Measurements from ENCODE around the gene SPATA3.

The SPATA3 gene

DNA sequence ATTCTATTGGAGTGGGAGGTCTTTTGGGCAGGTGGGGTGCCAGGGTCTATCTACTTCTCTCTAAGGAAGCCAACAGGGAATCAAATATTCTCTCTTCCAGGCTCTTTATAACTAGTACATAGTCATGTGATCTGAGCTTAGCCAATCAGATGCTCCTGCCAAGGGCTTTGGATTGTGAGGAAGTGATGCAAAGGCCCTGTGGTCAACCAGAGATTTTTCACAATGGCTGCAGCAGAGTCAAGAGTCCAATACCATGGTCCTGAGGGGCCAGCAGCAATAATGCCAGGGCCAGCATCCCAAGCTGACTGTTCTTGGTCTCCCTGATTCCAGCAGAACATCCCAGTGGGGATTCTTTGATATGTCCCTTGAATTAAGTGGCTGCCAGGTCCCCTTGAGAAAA lies 33.0 kb downstream of the SPATA3 start:
- no peak for DNase-seq (ENCODE audit: low read depth, low spot score)

DNA sequence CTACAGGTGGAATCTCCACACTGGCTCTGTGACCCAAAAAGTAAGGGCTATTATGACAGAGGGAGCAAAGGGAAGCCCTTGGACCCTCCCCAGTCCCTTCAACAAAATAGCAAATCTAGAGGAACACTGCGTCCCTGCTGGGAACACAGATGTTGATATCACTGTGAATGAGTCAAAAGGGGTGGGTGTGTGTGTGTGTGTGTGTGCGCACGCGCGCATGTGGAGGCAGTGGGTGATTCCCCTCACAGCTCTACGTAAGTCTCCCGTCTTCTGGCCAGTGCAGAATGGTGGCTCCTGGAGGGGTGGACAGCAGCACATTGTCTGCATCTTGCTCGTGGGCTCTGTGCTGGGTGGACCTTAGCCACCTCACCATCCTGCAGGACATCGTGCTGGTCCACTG lies 33.6 kb downstream of the SPATA3 start:
- DNase-seq (ENCODE audit: low read depth, low spot score) = no peak

DNA sequence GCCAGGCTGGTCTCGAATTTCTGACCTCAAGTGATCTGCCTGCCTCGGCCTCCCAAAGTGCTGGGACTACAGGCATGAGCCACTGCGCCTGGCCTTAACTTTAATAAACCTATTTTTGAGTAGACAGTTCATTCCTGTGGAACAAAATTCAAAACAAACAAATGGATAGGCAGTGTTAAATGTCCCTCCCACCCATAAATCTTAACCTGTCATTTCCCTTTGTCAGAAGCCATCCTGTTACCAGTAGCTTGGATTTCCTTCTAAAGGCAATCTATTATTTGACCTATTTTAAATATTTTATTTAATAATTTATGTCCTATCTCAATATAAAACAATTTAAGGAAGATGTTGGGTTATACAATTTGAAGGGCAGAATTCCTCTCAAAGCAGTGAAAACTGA lies 34.8 kb downstream of the SPATA3 start:
- DNase-seq (ENCODE audit: low read depth, low spot score) = no peak

DNA sequence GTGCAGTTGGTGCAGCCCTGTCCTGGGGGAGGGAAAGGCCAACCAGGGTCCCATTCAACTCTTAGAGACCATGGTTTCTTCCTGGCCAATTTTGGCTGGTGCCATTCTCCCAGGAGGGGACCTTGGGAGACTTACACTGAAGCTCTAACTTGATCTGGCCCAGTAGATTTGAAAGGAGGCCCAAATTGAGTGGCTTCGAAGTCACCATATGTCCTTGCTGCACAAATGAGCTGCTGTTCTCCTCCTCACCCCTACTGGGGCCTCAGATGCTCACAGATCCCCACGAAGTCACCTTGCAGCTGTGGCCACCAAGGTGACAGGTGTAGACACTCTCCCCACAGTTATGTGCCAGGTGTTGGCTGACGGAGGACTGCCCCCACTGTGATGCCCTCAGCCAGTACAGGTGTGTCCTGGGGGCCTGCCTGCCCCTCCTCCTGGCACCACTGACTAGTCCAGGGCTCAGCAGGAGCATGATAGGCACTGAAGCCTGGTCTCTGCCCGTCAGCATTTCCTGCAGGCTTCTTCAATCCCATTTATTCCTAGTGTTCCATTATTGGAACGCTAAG lies 36.7 kb downstream of the SPATA3 start:
- no peak for DNase-seq (ENCODE audit: low read depth, low spot score)

GRCh38 chr2:231033147-231034132 lies 37.5 kb downstream of the SPATA3 start:
- DNase-seq (ENCODE audit: low read depth, low spot score) = no peak

DNA sequence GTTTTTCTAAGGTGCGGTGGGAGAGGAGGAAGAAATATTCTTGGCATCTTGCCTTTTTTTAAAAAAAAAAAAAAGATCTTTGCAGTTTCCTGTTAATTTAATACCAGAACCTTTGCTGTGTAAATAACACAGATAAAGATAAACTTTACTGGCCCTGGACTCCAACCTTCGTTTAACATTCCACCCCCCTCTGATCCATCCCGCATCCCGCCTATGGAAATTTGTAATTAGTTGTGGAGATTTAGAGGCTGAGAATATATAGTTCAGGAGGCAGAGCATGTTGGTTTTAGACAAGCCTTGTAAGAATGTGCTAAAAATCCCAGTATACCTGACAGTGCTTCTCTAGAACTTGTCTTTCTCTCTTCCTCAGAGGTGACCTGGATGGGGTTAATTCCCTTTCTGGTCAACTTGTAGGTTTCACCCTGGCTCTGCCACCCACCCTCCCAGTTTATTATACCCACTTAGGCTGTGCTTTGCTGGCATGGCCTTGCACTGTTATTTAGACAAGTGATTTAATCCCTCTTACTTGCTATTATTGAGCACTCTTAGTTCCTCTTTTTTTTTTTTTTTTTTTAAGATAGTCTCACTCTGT lies 38.5 kb downstream of the SPATA3 start:
- DNase-seq (ENCODE audit: low read depth, low spot score) = no peak

GRCh38 chr2:231036131-231036530 lies 40.2 kb downstream of the SPATA3 start:
- DNase-seq (ENCODE audit: low read depth, low spot score) = peak; percentile 39

- no peak for DNase-seq (ENCODE audit: low read depth, low spot score)
These were observed 40.7 kb downstream of the SPATA3 start for GRCh38 chr2:231036578-231037106.

DNA sequence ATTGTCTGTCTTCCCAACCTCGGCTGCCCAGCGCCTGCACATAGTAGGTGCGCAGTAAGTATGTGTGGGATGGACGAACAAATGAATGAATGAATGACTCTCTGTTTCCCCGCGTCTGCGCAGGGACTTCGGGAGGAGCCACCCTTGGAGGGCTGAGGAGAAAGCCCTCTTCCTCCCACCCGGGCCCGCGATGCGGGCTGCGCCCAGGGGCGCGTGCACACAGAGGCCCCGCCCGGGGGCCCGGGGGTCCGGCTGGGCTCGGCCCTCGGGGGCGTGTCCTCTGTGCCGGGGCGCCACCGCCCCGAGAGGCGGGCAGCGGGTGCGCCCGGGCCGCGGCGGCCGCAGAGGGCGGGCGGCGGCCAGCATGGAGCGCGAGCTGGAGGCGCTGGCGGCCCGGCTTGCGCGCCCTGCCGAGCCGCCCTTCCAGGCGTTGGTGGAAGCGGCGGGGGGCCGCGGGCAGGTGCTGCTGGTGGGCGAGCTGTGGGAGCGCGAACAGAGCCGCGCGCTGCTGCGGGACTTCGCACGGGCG lies 41.3 kb downstream of the SPATA3 start, which contains the start of gene C2orf72:
TSS of gene C2orf72 (plus strand) at position 322 of the 529 bp plus-strand sequence. CDS start at position 365, 43 bp downstream.
- no peak for DNase-seq (ENCODE audit: low read depth, low spot score)

DNA sequence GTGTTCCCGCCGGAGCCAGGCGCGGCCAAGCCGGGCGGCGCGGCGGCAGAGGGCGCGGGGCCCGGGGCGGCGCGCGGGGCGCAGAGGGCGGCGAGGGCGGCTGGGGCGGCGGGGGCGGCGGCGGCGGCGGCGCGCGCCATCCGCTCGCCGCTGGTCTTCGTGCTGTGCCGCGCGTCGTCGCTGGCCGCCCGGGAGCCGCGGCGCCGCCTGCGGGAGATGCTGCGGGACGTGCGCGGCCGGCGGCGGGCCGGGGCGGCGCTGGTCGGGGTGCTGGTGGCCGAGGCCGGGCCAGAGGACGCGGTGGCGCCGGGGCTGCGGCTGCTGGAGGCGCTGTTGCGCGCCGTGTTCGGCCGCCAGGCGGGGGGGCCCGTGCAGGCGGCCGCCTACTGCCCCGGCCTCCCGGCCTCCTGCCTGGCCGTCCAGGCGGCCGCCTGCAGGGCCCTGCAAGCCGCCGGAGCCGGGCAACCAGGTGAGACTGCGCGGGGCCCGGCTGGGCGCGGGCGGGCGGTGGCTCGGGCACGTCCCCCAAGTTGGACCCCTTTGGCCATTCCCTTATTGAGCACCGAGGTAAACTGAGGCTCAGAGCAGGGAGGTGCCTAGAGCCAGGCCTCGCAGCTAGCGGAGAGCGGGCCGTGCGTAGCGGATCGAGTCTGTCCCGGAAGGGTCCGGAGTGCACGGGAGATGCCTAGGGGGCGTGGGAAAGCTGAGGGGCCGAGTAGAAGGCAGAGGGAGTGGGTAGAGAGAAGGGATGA lies 42.0 kb downstream of the SPATA3 start:
- DNase-seq (ENCODE audit: low read depth, low spot score) = no peak

DNA sequence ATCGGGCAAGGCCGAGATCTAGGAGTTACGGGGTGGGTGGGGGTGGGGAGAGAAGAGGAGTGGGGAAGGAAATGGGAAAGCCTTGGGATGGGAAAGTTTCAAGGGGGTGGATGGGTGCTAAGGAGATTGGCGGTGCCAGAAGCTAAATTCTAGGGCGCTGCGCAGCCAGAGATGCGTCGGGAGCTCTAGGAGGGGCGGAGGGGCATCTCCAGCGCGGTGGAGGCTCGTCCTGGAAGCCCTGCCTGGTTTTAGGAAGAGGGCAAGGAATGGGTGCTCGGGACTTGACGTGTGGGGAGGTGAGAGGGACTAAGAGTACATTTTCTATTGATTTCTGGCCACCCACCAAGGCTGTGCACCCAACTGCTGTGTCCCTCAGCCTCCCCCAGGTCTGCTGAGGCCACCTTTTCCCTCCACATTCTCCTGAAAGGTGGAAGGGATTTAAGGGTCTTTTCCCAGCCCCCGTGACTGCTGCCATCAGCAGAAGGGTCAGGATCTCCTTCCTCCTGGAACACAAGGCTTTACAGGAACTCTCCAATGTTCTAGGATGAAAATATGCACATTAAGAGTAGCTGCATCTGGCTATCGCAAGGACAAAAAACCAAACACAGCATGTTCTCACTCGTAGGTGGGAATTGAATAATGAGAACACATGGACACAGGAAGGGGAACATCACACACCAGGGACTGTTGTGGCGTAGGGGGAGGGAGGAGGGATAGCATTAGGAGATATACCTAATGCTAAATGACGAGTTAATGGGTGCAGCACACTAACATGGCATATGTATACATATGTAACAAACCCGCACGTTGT lies 42.8 kb downstream of the SPATA3 start:
- no peak for DNase-seq (ENCODE audit: low read depth, low spot score)

- DNase-seq (ENCODE audit: low read depth, low spot score) = no peak
These were observed 43.4 kb downstream of the SPATA3 start for GRCh38 chr2:231039294-231039664.

GRCh38 chr2:231039821-231040364 lies 44.0 kb downstream of the SPATA3 start:
- no peak for DNase-seq (ENCODE audit: low read depth, low spot score)

- no peak for DNase-seq (ENCODE audit: low read depth, low spot score)
These were observed 45.3 kb downstream of the SPATA3 start for GRCh38 chr2:231041061-231041689.

DNA sequence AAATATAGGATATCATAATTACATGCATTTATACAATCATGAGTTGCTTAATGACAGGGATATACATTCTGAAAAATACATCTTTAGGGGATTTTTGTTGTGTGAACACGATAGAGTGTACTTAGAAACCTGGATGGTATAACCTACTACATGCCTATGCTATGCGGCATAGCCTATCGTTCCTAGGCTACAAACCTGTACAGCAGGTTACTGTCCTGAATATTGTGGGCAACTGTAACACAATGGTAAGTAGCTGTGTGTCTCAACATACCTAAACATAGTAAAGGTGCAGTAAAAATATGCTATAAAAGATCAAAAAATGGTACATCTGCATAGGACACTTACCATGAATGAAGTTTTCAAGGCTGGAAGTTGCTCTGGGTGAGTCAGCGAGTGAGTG lies 47.9 kb downstream of the SPATA3 start:
- DNase-seq (ENCODE audit: low read depth, low spot score) = no peak

DNA sequence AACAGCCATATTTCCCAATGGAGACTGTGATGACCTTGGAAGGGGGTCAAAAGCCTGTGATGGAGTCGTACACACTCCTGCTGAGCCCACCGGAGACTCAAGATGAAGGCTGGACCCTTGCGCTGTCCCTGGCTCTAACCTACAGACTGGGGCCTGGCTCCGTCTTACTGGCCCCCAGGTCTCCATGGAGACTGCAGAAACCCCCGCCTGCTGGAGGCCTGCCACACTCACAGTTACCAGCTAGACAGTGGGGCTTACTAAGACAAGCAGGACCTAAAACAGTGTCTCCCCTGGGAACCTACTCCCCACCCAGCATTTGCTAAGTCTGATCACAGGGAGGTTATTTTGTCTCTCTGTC lies 51.0 kb downstream of the SPATA3 start:
- DNase-seq (ENCODE audit: low read depth, low spot score) = no peak

DNA sequence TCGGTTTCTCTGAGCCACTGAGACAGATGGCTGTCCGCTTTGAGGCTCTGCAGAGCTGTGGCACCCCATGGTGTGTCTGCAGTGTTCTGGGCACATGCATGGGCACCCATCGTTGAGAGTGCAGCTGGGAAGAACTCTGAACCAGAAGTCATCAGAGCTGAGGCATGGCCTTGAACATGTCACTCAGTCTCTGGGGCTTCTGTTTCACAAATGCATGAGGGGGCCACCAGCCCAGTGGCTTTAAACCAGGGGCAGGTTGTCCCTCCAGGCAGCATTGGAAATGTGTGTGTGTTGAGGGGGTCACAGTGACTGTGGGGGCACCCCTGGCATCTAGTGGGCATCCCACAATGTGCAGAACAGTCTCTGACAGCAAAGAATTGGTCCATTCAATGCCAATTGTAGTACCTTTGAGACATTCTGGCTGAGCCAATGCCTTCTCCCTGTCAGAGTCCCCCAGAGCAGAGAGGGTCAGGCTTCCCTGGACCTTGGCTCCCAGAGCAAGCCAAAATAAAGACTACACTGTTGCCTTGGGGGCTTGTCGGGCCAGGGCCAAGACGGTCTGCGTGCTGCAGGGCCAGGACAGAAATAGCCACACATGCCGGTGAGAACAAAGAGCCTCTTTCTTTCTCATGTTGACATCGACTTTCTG lies 51.5 kb downstream of the SPATA3 start:
- no peak for DNase-seq (ENCODE audit: low read depth, low spot score)

GRCh38 chr2:231047923-231048915 lies 52.3 kb downstream of the SPATA3 start:
- DNase-seq (ENCODE audit: low read depth, low spot score) = no peak
